Hematopoietic multipotent progenitor cell treated with erythropoietin and hydrocortisone succinate and interleukin-3 and kit ligand, for 15 days (in vitro differentiated cells): Measurements from ENCODE around the gene TENM3.

Source experiments
- DNase-seq: peaks from one replicate; pipeline ENCODE4 v3.0.0-alpha.2; 2015; ENCODE audit warnings: low spot score

The TENM3 gene

GRCh38 chr4:182405087-182405486 is 161.9 kb downstream of the TENM3 start:
- DNase-seq: no peak

- DNase-seq: no peak
These were observed 166.1 kb downstream of the TENM3 start for GRCh38 chr4:182409271-182409670.

- no peak for DNase-seq
These were observed 168.2 kb downstream of the TENM3 start for GRCh38 chr4:182411391-182411790.

- no peak for DNase-seq
These were observed 170.3 kb downstream of the TENM3 start for GRCh38 chr4:182413550-182413949.

GRCh38 chr4:182415116-182415515 is 171.9 kb downstream of the TENM3 start:
- no peak for DNase-seq

GRCh38 chr4:182416067-182416466 is 172.9 kb downstream of the TENM3 start:
- no peak for DNase-seq

GRCh38 chr4:182418054-182418734 is 175.0 kb downstream of the TENM3 start:
- no peak for DNase-seq

GRCh38 chr4:182420189-182420588 is 177.0 kb downstream of the TENM3 start:
- no peak for DNase-seq

GRCh38 chr4:182421753-182422152 is 178.6 kb downstream of the TENM3 start:
- no peak for DNase-seq

GRCh38 chr4:182425302-182425701 is 182.1 kb downstream of the TENM3 start:
- DNase-seq: no peak

GRCh38 chr4:182426901-182427300 is 183.7 kb downstream of the TENM3 start:
- no peak for DNase-seq

- no peak for DNase-seq
These were observed 184.4 kb downstream of the TENM3 start for GRCh38 chr4:182427554-182427953.

- no peak for DNase-seq
These were observed 186.7 kb downstream of the TENM3 start for GRCh38 chr4:182429896-182430295.

GRCh38 chr4:182432819-182433218 is 189.6 kb downstream of the TENM3 start:
- no peak for DNase-seq

GRCh38 chr4:182434720-182435119 is 191.5 kb downstream of the TENM3 start:
- no peak for DNase-seq

- DNase-seq: no peak
These were observed 192.2 kb downstream of the TENM3 start for GRCh38 chr4:182435401-182435800.

GRCh38 chr4:182443070-182443469 is 199.9 kb downstream of the TENM3 start:
- DNase-seq: no peak

GRCh38 chr4:182447767-182448280 is 204.6 kb downstream of the TENM3 start:
- DNase-seq: no peak

- DNase-seq: no peak
These were observed 205.3 kb downstream of the TENM3 start for GRCh38 chr4:182448281-182449151.

GRCh38 chr4:182449186-182449929 is 206.2 kb downstream of the TENM3 start:
- no peak for DNase-seq

GRCh38 chr4:182449930-182450439 is 206.8 kb downstream of the TENM3 start:
- DNase-seq: no peak

- no peak for DNase-seq
These were observed 208.2 kb downstream of the TENM3 start for GRCh38 chr4:182451441-182451840.
